GM23338 (cell line): ENCODE data around the gene KIF1A. TPM values are rescaled to one million over a fixed set of nuclear protein-coding genes. Genes with fewer than 3 reads are reported as not detected.
A peak's percentile ranks its signal among the peaks of the same experiment; 100 is the strongest.

Experiments
- ATAC-seq: fragments of 200-7000 bp; cut with Tn5 transposase; 3 replicates; pipeline ENCODE4 v1.9.1; 2020
- DNase-seq: peaks from one replicate; pipeline ENCODE4 v3.0.0-alpha.2; 2015; ENCODE audit warnings: low spot score
- H2AFZ ChIP-seq: fragments of 200-600 bp; sonication (generic); 2 replicates; pipeline ENCODE4 v1.8.0; 2016; ENCODE audit warnings: antibody characterized with exemption, mild to moderate bottlenecking, moderate library complexity
- H3F3A ChIP-seq: fragments of 200-600 bp; sonication (generic); replicated peaks from 2 replicates; pipeline ENCODE4 v1.8.0; 2017; ENCODE audit warnings: antibody characterized with exemption, mixed run types, low read depth
- H3K27ac ChIP-seq: fragments of 200-600 bp; sonication (generic); 2 replicates; pipeline ENCODE4 v1.6.1; 2016; ENCODE audit warnings: low read depth
- H3K27me3 ChIP-seq: fragments of 200-600 bp; sonication (generic); 2 replicates; pipeline ENCODE4 v1.8.0; 2016; ENCODE audit warnings: mild to moderate bottlenecking, mixed run types, moderate library complexity; ENCODE audit not compliant: insufficient read depth
- H3K36me3 ChIP-seq: fragments of 200-600 bp; sonication (generic); 2 replicates; pipeline ENCODE4 v1.8.0; 2016; ENCODE audit warnings: mild to moderate bottlenecking; ENCODE audit not compliant: insufficient read depth
- H3K4me1 ChIP-seq: fragments of 200-600 bp; sonication (generic); 2 replicates; pipeline ENCODE4 v1.8.0; 2016; ENCODE audit warnings: mild to moderate bottlenecking, moderate library complexity; ENCODE audit not compliant: insufficient read depth
- H3K4me2 ChIP-seq: fragments of 200-600 bp; sonication (generic); 2 replicates; pipeline ENCODE4 v1.7.1; 2017; ENCODE audit warnings: mixed run types
- H3K4me3 ChIP-seq: fragments of 200-600 bp; sonication (generic); 2 replicates; pipeline ENCODE4 v1.6.1; 2016; ENCODE audit warnings: mixed run types
- H3K79me2 ChIP-seq: fragments of 200-600 bp; sonication (generic); replicated peaks from 2 replicates; pipeline ENCODE4 v1.8.0; 2017; ENCODE audit warnings: mild to moderate bottlenecking; ENCODE audit not compliant: insufficient read depth
- H3K9me2 ChIP-seq: fragments of 200-600 bp; sonication (generic); 2 replicates; pipeline ENCODE4 v1.8.0; 2017; ENCODE audit not compliant: insufficient read depth
- H4K20me1 ChIP-seq: fragments of 200-600 bp; sonication (generic); replicated peaks from 2 replicates; pipeline ENCODE4 v1.8.0; 2017; ENCODE audit warnings: mild to moderate bottlenecking; ENCODE audit not compliant: insufficient read depth
- H3K27ac Mint-ChIP-seq: 2 replicates; pipeline ENCODE4 v1.8.0; 2020; ENCODE audit warnings: inconsistent platforms, mild to moderate bottlenecking, moderate library complexity, mixed read lengths
- H3K27me3 Mint-ChIP-seq: 3 replicates; pipeline ENCODE4 v1.8.0; 2022; ENCODE audit warnings: low read depth, mild to moderate bottlenecking, moderate library complexity, mixed read lengths, inconsistent platforms; ENCODE audit not compliant: insufficient read depth, poor library complexity
- H3K36me3 Mint-ChIP-seq: 3 replicates; pipeline ENCODE4 v1.8.0; 2021; ENCODE audit warnings: low read depth, mild to moderate bottlenecking, inconsistent platforms, moderate library complexity, mixed read lengths
- H3K4me1 Mint-ChIP-seq: 3 replicates; pipeline ENCODE4 v1.8.0; 2020; ENCODE audit warnings: mild to moderate bottlenecking, inconsistent platforms, mixed read lengths
- H3K4me3 Mint-ChIP-seq: 3 replicates; pipeline ENCODE4 v1.8.0; 2021; ENCODE audit warnings: moderate library complexity, mild to moderate bottlenecking, inconsistent platforms, mixed read lengths
- H3K9me3 Mint-ChIP-seq: 3 replicates; pipeline ENCODE4 v1.8.0; 2020; ENCODE audit warnings: moderate library complexity, mild to moderate bottlenecking, inconsistent platforms, mixed read lengths
- CTCF ChIP-seq, 2 experiments: fragments of 200-600 bp in 1 of 2; sonication (generic) in 1 of 2; conservative IDR thresholded peaks; 2 replicates each; pipeline versions ENCODE4 v1.5.1 to v1.6.1; 2016 to 2017; ENCODE audit warnings: antibody characterized with exemption in 2 of 2, low read depth in 2 of 2, mild to moderate bottlenecking in 2 of 2, moderate library complexity in 1 of 2
- EZH2phosphoT487 ChIP-seq: fragments of 200-600 bp; sonication (generic); IDR thresholded peaks from one replicate; pipeline ENCODE4 v1.8.1; 2018; ENCODE audit warnings: antibody characterized with exemption; ENCODE audit not compliant: unreplicated experiment
- JUNB ChIP-seq: IDR thresholded peaks from one replicate; pipeline ENCODE4 v1.6.1; 2016; ENCODE audit warnings: antibody characterized with exemption; ENCODE audit not compliant: unreplicated experiment
- POLR2AphosphoS5 ChIP-seq: IDR thresholded peaks from 2 replicates; pipeline ENCODE4 v1.6.1; 2016; ENCODE audit warnings: antibody characterized with exemption, low read depth
- STAT1 ChIP-seq: IDR thresholded peaks from one replicate; pipeline ENCODE4 v1.6.1; 2016; ENCODE audit warnings: antibody characterized with exemption; ENCODE audit not compliant: unreplicated experiment
- ZNF114 ChIP-seq: fragments of 250-450 bp; sonication (Bioruptor Pico); IDR thresholded peaks from 2 replicates; pipeline ENCODE4 v1.5.0; 2020; ENCODE audit warnings: mild to moderate bottlenecking, moderate library complexity
- ZNF331 ChIP-seq: fragments of 250-450 bp; sonication (Bioruptor Pico); IDR thresholded peaks from 2 replicates; pipeline ENCODE4 v1.5.0; 2020; ENCODE audit warnings: low read depth, mild to moderate bottlenecking, moderate library complexity
- polyA plus RNA-seq: library from polyadenylated mRNA; unstranded; fragments of >200 nt; fragmentation: Nextera tagmentation; extraction: Ambion mirVana; gene quantifications from 2 replicates; pipeline ENCODE4 v1.2.1, GENCODE V29; 2016
- total RNA-seq: library from RNA; depleted of rRNA; stranded (reverse); fragments of >200 nt; shearing (Covaris generic); gene quantifications from 2 replicates; pipeline ENCODE4 v1.2.3, GENCODE V29; 2014

The KIF1A gene
- total and polyA plus RNA-seq, 2 experiments from 2014 or later, result 169 to 214 TPM

- H3F3A ChIP-seq, result no peaks in the 10 kb centered on the region
- H3K36me3 ChIP-seq, result 0 out of 2 replicates have a peak, but pooled peaks cover 3% of the 10 kb centered on the region
- no peak for DNase-seq
- H3K4me3 Mint-ChIP-seq, result no peak overlapping the region
- no peaks in the 10 kb centered on the region; the same call in 1 of the 2 replicates for H3K79me2 ChIP-seq
- TF ChIP-seq ZNF331 (CRISPR knock-in tag), result no peak
- 0 out of 2 replicates have a peak, but pooled peaks have one; percentile 15 for TF ChIP-seq POLR2AphosphoS5
- no peaks in the 10 kb centered on the region for H3K4me1 ChIP-seq
- H3K27me3 ChIP-seq, result no peaks in the 10 kb centered on the region
- no peak overlapping the region for H3K4me2 ChIP-seq
- peaks cover 5% of the 10 kb centered on the region; the same call in 1 of the 2 replicates for H4K20me1 ChIP-seq
- H3K27ac ChIP-seq, result no peak overlapping the region
- H3K27ac Mint-ChIP-seq, result no peak overlapping the region
- no peaks in the 10 kb centered on the region for H3K4me1 Mint-ChIP-seq
- H3K9me3 Mint-ChIP-seq, result no peaks in the 10 kb centered on the region
- ATAC-seq, result no peak
- H3K36me3 Mint-ChIP-seq, result peaks cover 34% of the 10 kb centered on the region
- H2AFZ ChIP-seq, result no peak overlapping the region
- peaks cover 7% of the 10 kb centered on the region for H3K27me3 Mint-ChIP-seq
- no peaks in the 10 kb centered on the region for H3K9me2 ChIP-seq
- no peak overlapping the region for H3K4me3 ChIP-seq
Measured at GRCh38 chr2:240783819-240784621, 36.0 kb downstream of the KIF1A start.

GRCh38 chr2:240782886-240783818 is 36.9 kb downstream of the KIF1A start:
- no peaks in the 10 kb centered on the region for H3K4me1 Mint-ChIP-seq
- DNase-seq, result no peak

GRCh38 chr2:240782221-240782885 is 37.7 kb downstream of the KIF1A start:
- Mint-ChIP-seq H3K4me3 (no peak overlapping the region), H3K27me3 (peaks cover 3% of the 10 kb centered on the region), H3K9me3 (no peaks in the 10 kb centered on the region; the same call in 2 of the 3 replicates), H3K4me1 (no peaks in the 10 kb centered on the region), H3K27ac (no peak overlapping the region), H3K36me3 (peaks cover 27% of the 10 kb centered on the region; the same call in 2 of the 3 replicates)
- Histone ChIP-seq H3K79me2 (no peaks in the 10 kb centered on the region), H4K20me1 (peaks cover 6% of the 10 kb centered on the region; the same call in 1 of the 2 replicates), H3K4me1 (no peaks in the 10 kb centered on the region), H3K4me3 (no peak overlapping the region), H3K27ac (no peak overlapping the region), H3K4me2 (no peak overlapping the region), H3K36me3 (no peaks in the 10 kb centered on the region), H2AFZ (no peak overlapping the region), H3K9me2 (no peaks in the 10 kb centered on the region), H3F3A (no peaks in the 10 kb centered on the region), H3K27me3 (no peaks in the 10 kb centered on the region)
- no peak for DNase-seq
- TF ChIP-seq CTCF (conservative IDR thresholded peaks at IDR 0.05; ENCODE audit: low read depth in 2 of 2) (no peak), JUNB (no peak), ZNF114 (CRISPR knock-in tag) (no peak), EZH2phosphoT487 (no peak)
- ATAC-seq, result no peak; the same call in 2 of the 3 replicates

More at GRCh38 chr2:240782886-240783818, 36.9 kb downstream of the KIF1A start:
- TF ChIP-seq ZNF331 (CRISPR knock-in tag), result no peak
- TF ChIP-seq STAT1, result no peak
- no peak for TF ChIP-seq EZH2phosphoT487
- Mint-ChIP-seq H3K27ac (no peak overlapping the region), H3K27me3 (peaks cover 5% of the 10 kb centered on the region), H3K9me3 (no peaks in the 10 kb centered on the region), H3K4me3 (no peak overlapping the region), H3K36me3 (peaks cover 27% of the 10 kb centered on the region)
- Histone ChIP-seq H3K36me3 (0 out of 2 replicates have a peak, but pooled peaks cover 2% of the 10 kb centered on the region), H3F3A (no peaks in the 10 kb centered on the region), H3K4me3 (no peak overlapping the region), H4K20me1 (0 out of 2 replicates have a peak, but pooled peaks cover 5% of the 10 kb centered on the region), H3K4me2 (no peak overlapping the region), H3K4me1 (no peaks in the 10 kb centered on the region), H3K27me3 (no peaks in the 10 kb centered on the region), H3K79me2 (no peaks in the 10 kb centered on the region), H3K9me2 (no peaks in the 10 kb centered on the region), H2AFZ (no peak overlapping the region), H3K27ac (no peak overlapping the region)
- ATAC-seq, result no peak
